ENCODE data around the gene CCHCR1.
A peak's percentile ranks its signal among the peaks of the same experiment; 100 is the strongest.

Gene CCHCR1

GRCh38 chr6:31162463-31163165 is 5.0 kb upstream of the CCHCR1 start:
- Histone ChIP-seq H3K4me3 (ENCODE audit: insufficient read depth, low read depth, low read length) (no peak overlapping the region), H3K9me3 (ENCODE audit: control insufficient read depth, low read length) (no peaks in the 10 kb centered on the region), H3K4me1 (ENCODE audit: control insufficient read depth, insufficient read depth, low read length) (no peaks in the 10 kb centered on the region), H3K27me3 (ENCODE audit: control insufficient read depth, insufficient read depth, low read length, poor library complexity, severe bottlenecking) (peaks cover 12% of the 10 kb centered on the region), H3K27ac (ENCODE audit: insufficient read depth, low read depth, low read length, poor library complexity, severe bottlenecking) (no peak overlapping the region), H3K36me3 (ENCODE audit: control insufficient read depth, insufficient read depth, low read length) (no peaks in the 10 kb centered on the region)
- 92 to 93% methylated on average over 13 of the region's 13 CpGs for WGBS, 2 experiments

GRCh38 chr6:31161216-31162126 is 3.9 kb upstream of the CCHCR1 start:
- H3K4me1 ChIP-seq (ENCODE audit: control insufficient read depth, insufficient read depth, low read length), result peaks cover 4% of the 10 kb centered on the region
- no peaks in the 10 kb centered on the region for H3K36me3 ChIP-seq (ENCODE audit: control insufficient read depth, insufficient read depth, low read length)
- 91 to 92% methylated on average over 19 of the region's 19 CpGs for WGBS, 2 experiments

GRCh38 chr6:31158863-31159855 is 1.6 kb upstream of the CCHCR1 start:
- peak overlapping the region; percentile 68 for H3K4me3 ChIP-seq (ENCODE audit: insufficient read depth, low read depth, low read length)
- H3K36me3 ChIP-seq (ENCODE audit: control insufficient read depth, insufficient read depth, low read length), result peaks cover 11% of the 10 kb centered on the region
- peaks cover 12% of the 10 kb centered on the region for H3K27me3 ChIP-seq (ENCODE audit: control insufficient read depth, insufficient read depth, low read length, poor library complexity, severe bottlenecking)
- WGBS, 2 experiments, result 10 to 11% methylated on average over 35 of the region's 35 CpGs
- peaks cover 4% of the 10 kb centered on the region for H3K4me1 ChIP-seq (ENCODE audit: control insufficient read depth, insufficient read depth, low read length)
- H3K27ac ChIP-seq (ENCODE audit: insufficient read depth, low read depth, low read length, poor library complexity, severe bottlenecking), result no peak overlapping the region
- no peaks in the 10 kb centered on the region for H3K9me3 ChIP-seq (ENCODE audit: control insufficient read depth, low read length)

More at GRCh38 chr6:31161216-31162126, 3.9 kb upstream of the CCHCR1 start:
- H3K4me3 ChIP-seq (ENCODE audit: insufficient read depth, low read depth, low read length), result no peak overlapping the region
- no peak overlapping the region for H3K27ac ChIP-seq (ENCODE audit: insufficient read depth, low read depth, low read length, poor library complexity, severe bottlenecking)
- no peaks in the 10 kb centered on the region for H3K9me3 ChIP-seq (ENCODE audit: control insufficient read depth, low read length)
- H3K27me3 ChIP-seq (ENCODE audit: control insufficient read depth, insufficient read depth, low read length, poor library complexity, severe bottlenecking), result peaks cover 12% of the 10 kb centered on the region

GRCh38 chr6:31158140-31158862 is 699 bp upstream of the CCHCR1 start, which contains the start of gene TCF19:
Gene TCF19 (plus strand): TSS chr6:31158589. CDS start chr6:31159470, 881 bp downstream.
- H3K27ac ChIP-seq (ENCODE audit: insufficient read depth, low read depth, low read length, poor library complexity, severe bottlenecking), result no peak within 1 kb of the TSS

GRCh38 chr6:31156641-31157040 is 961 bp downstream of the CCHCR1 start:
- peaks cover 12% of the 10 kb centered on the region for H3K27me3 ChIP-seq (ENCODE audit: control insufficient read depth, insufficient read depth, low read length, poor library complexity, severe bottlenecking)
- H3K4me3 ChIP-seq (ENCODE audit: insufficient read depth, low read depth, low read length), result no peak overlapping the region
- no peaks in the 10 kb centered on the region for H3K9me3 ChIP-seq (ENCODE audit: control insufficient read depth, low read length)
- H3K4me1 ChIP-seq (ENCODE audit: control insufficient read depth, insufficient read depth, low read length), result peaks cover 4% of the 10 kb centered on the region
- peaks cover 17% of the 10 kb centered on the region for H3K36me3 ChIP-seq (ENCODE audit: control insufficient read depth, insufficient read depth, low read length)
- 93 to 95% methylated on average over 7 of the region's 7 CpGs for WGBS, 2 experiments
- no peak overlapping the region for H3K27ac ChIP-seq (ENCODE audit: insufficient read depth, low read depth, low read length, poor library complexity, severe bottlenecking)

More at GRCh38 chr6:31158140-31158862, 699 bp upstream of the CCHCR1 start, which contains the start of gene TCF19:
- Histone ChIP-seq H3K4me3 (ENCODE audit: insufficient read depth, low read depth, low read length) (peak within 1 kb of the TSS; percentile 68), H3K27me3 (ENCODE audit: control insufficient read depth, insufficient read depth, low read length, poor library complexity, severe bottlenecking) (peaks cover 12% of the 10 kb centered on the region), H3K9me3 (ENCODE audit: control insufficient read depth, low read length) (no peaks in the 10 kb centered on the region), H3K36me3 (ENCODE audit: control insufficient read depth, insufficient read depth, low read length) (peaks cover 17% of the 10 kb centered on the region), H3K4me1 (ENCODE audit: control insufficient read depth, insufficient read depth, low read length) (peaks cover 4% of the 10 kb centered on the region)
- 0 to 1% methylated on average over 65 of the region's 65 CpGs for WGBS, 2 experiments

GRCh38 chr6:31154436-31154835 is 3.2 kb downstream of the CCHCR1 start:
- H3K4me1 ChIP-seq (ENCODE audit: control insufficient read depth, insufficient read depth, low read length), result peaks cover 4% of the 10 kb centered on the region
- H3K9me3 ChIP-seq (ENCODE audit: control insufficient read depth, low read length), result no peaks in the 10 kb centered on the region
- WGBS, 2 experiments, result 94% methylated on average over 15 of the region's 15 CpGs
- H3K4me3 ChIP-seq (ENCODE audit: insufficient read depth, low read depth, low read length), result no peak overlapping the region
- H3K27me3 ChIP-seq (ENCODE audit: control insufficient read depth, insufficient read depth, low read length, poor library complexity, severe bottlenecking), result peaks cover 7% of the 10 kb centered on the region
- no peak overlapping the region for H3K27ac ChIP-seq (ENCODE audit: insufficient read depth, low read depth, low read length, poor library complexity, severe bottlenecking)
- H3K36me3 ChIP-seq (ENCODE audit: control insufficient read depth, insufficient read depth, low read length), result peaks cover 17% of the 10 kb centered on the region

- no peak overlapping the region for H3K4me3 ChIP-seq (ENCODE audit: insufficient read depth, low read depth, low read length)
- 92 to 94% methylated on average over 7 of the region's 7 CpGs for WGBS, 2 experiments
- H3K9me3 ChIP-seq (ENCODE audit: control insufficient read depth, low read length), result no peaks in the 10 kb centered on the region
- peaks cover 17% of the 10 kb centered on the region for H3K36me3 ChIP-seq (ENCODE audit: control insufficient read depth, insufficient read depth, low read length)
- H3K27me3 ChIP-seq (ENCODE audit: control insufficient read depth, insufficient read depth, low read length, poor library complexity, severe bottlenecking), result no peaks in the 10 kb centered on the region
- peaks cover 4% of the 10 kb centered on the region for H3K4me1 ChIP-seq (ENCODE audit: control insufficient read depth, insufficient read depth, low read length)
- H3K27ac ChIP-seq (ENCODE audit: insufficient read depth, low read depth, low read length, poor library complexity, severe bottlenecking), result no peak overlapping the region
Observed at GRCh38 chr6:31152781-31153180, 4.8 kb downstream of the CCHCR1 start.

GRCh38 chr6:31149827-31150447 is 7.7 kb downstream of the CCHCR1 start:
- WGBS, 2 experiments, result 95% methylated on average over 6 of the region's 6 CpGs
- Histone ChIP-seq H3K4me3 (ENCODE audit: insufficient read depth, low read depth, low read length) (no peak overlapping the region), H3K27me3 (ENCODE audit: control insufficient read depth, insufficient read depth, low read length, poor library complexity, severe bottlenecking) (no peaks in the 10 kb centered on the region), H3K27ac (ENCODE audit: insufficient read depth, low read depth, low read length, poor library complexity, severe bottlenecking) (no peak overlapping the region), H3K36me3 (ENCODE audit: control insufficient read depth, insufficient read depth, low read length) (peaks cover 15% of the 10 kb centered on the region), H3K4me1 (ENCODE audit: control insufficient read depth, insufficient read depth, low read length) (no peaks in the 10 kb centered on the region), H3K9me3 (ENCODE audit: control insufficient read depth, low read length) (no peaks in the 10 kb centered on the region)

GRCh38 chr6:31145386-31145785 is 12.2 kb downstream of the CCHCR1 start:
- no peak overlapping the region for H3K4me3 ChIP-seq (ENCODE audit: insufficient read depth, low read depth, low read length)
- peaks cover 8% of the 10 kb centered on the region for H3K36me3 ChIP-seq (ENCODE audit: control insufficient read depth, insufficient read depth, low read length)
- H3K27ac ChIP-seq (ENCODE audit: insufficient read depth, low read depth, low read length, poor library complexity, severe bottlenecking), result no peak overlapping the region
- 96% methylated on average over 10 of the region's 10 CpGs for WGBS, 2 experiments
- peaks cover 14% of the 10 kb centered on the region for H3K4me1 ChIP-seq (ENCODE audit: control insufficient read depth, insufficient read depth, low read length)
- H3K9me3 ChIP-seq (ENCODE audit: control insufficient read depth, low read length), result no peaks in the 10 kb centered on the region
- H3K27me3 ChIP-seq (ENCODE audit: control insufficient read depth, insufficient read depth, low read length, poor library complexity, severe bottlenecking), result no peaks in the 10 kb centered on the region

Measured in ectodermal cell (in vitro differentiated cells).